HepG2 (cell line): ENCODE data around the gene CLPX. TPM values are rescaled to one million over a fixed set of nuclear protein-coding genes. Genes with fewer than 3 reads are reported as not detected.

ENCODE experiments used
- ATAC-seq: fragments of 200-7000 bp; cut with Tn5 transposase; 3 replicates; pipeline ENCODE4 v1.9.1; 2020; ENCODE audit warnings: mild to moderate bottlenecking, moderate library complexity
- BruUV-seq: library from RNA; stranded (reverse); fragments of 400-500 nt; replicated peaks from 2 replicates; lab custom pipeline; 2021; lab: Mats Ljungman, UMichigan
- CTCF ChIA-PET: fragments of 300-600 bp; formaldehyde crosslinking; extraction: SDS; loops from one replicate; lab custom pipeline; 2021; ENCODE audit warnings: low total read pairs, inconsistent platforms, low intra/inter-chr PET ratio; lab: Yijun Ruan, JAX
- POLR2A ChIA-PET: fragments of 350-600 bp; sonication (Branson Sonifier 250); formaldehyde crosslinking; loops from one replicate; lab custom pipeline; 2020; ENCODE audit warnings: antibody characterized with exemption, inconsistent platforms; lab: Yijun Ruan, JAX
- DNase-seq: peaks from one replicate; pipeline ENCODE4 v3.0.0-alpha.2; 2015; ENCODE audit warnings: low spot score
- FAIRE-seq: peaks from 3 replicates; lab custom pipeline; 2011; peaks lifted over from hg19 to GRCh38; lab: Jason Lieb, UNC
- H2AFZ ChIP-seq: one replicate; pipeline ENCODE4 v1.6.1; 2011; ENCODE audit warnings: low read length, inconsistent platforms
- H3K27ac ChIP-seq: fragments of 300-600 bp; 3 replicates; pipeline ENCODE4 v1.8.0; 2011; ENCODE audit warnings: mixed run types, mild to moderate bottlenecking, mixed read lengths, low read length, inconsistent platforms; ENCODE audit not compliant: insufficient read depth; ENCODE audit errors: extremely low read length
- H3K27me3 ChIP-seq, 2 experiments: fragments of 200-600 bp in 1 of 2; 2 replicates in 1 of 2; 3 replicates in 1 of 2; pipeline versions ENCODE4 v1.6.0 to v1.8.0; 2011; ENCODE audit warnings: low read length in 2 of 2, mild to moderate bottlenecking in 2 of 2, moderate library complexity in 2 of 2, inconsistent platforms in 1 of 2; ENCODE audit not compliant: insufficient read depth in 2 of 2, control insufficient read depth in 1 of 2
- H3K36me3 ChIP-seq, 2 experiments: fragments of 200-600 bp in 1 of 2; replicated peaks in 1 of 2; 2 replicates in 1 of 2; 3 replicates in 1 of 2; pipeline versions ENCODE4 v1.5.1 to v1.8.0; 2011; ENCODE audit warnings: low read length in 2 of 2, inconsistent platforms in 1 of 2; ENCODE audit not compliant: insufficient read depth in 2 of 2, control insufficient read depth in 1 of 2
- H3K4me1 ChIP-seq: 2 replicates; pipeline ENCODE4 v1.5.1; 2012; ENCODE audit warnings: low read length, inconsistent platforms; ENCODE audit not compliant: insufficient read depth
- H3K4me2 ChIP-seq: 2 replicates; pipeline ENCODE4 v1.6.0; 2011; ENCODE audit warnings: low read depth, low read length, inconsistent platforms
- H3K4me3 ChIP-seq, 3 experiments: fragments of 200-600 bp in 1 of 3; sonication (generic), shearing (Covaris generic) in 1 of 3; replicated peaks in 1 of 3; 2 replicates each; pipeline ENCODE4 v1.5.1; 2011 to 2016; ENCODE audit warnings: low read length in 3 of 3, inconsistent platforms in 2 of 3, low read depth in 2 of 3, mild to moderate bottlenecking in 2 of 3, control low read depth in 1 of 3, mixed read lengths in 1 of 3; ENCODE audit not compliant: insufficient read depth in 1 of 3
- H3K79me2 ChIP-seq: one replicate; pipeline ENCODE4 v1.6.1; 2011; ENCODE audit warnings: low read length, inconsistent platforms; ENCODE audit not compliant: insufficient read depth
- H3K9ac ChIP-seq: 2 replicates; pipeline ENCODE4 v1.6.0; 2011; ENCODE audit warnings: mild to moderate bottlenecking, low read depth, low read length, inconsistent platforms; ENCODE audit not compliant: insufficient read depth
- H3K9me3 ChIP-seq: 2 replicates; pipeline ENCODE4 v1.5.1; 2012; ENCODE audit warnings: mild to moderate bottlenecking, low read length
- H4K20me1 ChIP-seq: 2 replicates; pipeline ENCODE4 v1.6.0; 2011; ENCODE audit warnings: inconsistent platforms, mild to moderate bottlenecking, low read length, moderate library complexity; ENCODE audit not compliant: insufficient read depth
- KDM5A ChIP-seq: fragments of 200-600 bp; sonication (generic); IDR thresholded peaks from 2 replicates; pipeline ENCODE4 v1.7.0; 2018; ENCODE audit warnings: antibody characterized with exemption, mild to moderate bottlenecking, low read length, borderline replicate concordance
- SIX4 ChIP-seq: sonication (generic); formaldehyde crosslinking; IDR thresholded peaks from 2 replicates; pipeline ENCODE4 v1.4.0; 2020; ENCODE audit warnings: missing genetic modification reagents
- ZFP36L1 ChIP-seq: sonication (generic); formaldehyde crosslinking; IDR thresholded peaks from 2 replicates; pipeline ENCODE4 v1.8.0; 2022; ENCODE audit warnings: mild to moderate bottlenecking, missing genetic modification reagents, moderate library complexity
- ZNF333 ChIP-seq: sonication (generic); formaldehyde crosslinking; IDR thresholded peaks from 2 replicates; pipeline ENCODE4 v1.4.0; 2020; ENCODE audit warnings: mild to moderate bottlenecking, missing genetic modification reagents, borderline replicate concordance
- WGBS: methylation state at CpG from one replicate; pipeline ENCODE4 v1.1.6; 2017; ENCODE audit warnings: low lambda C conversion rate; 5-methylcytosine and 5-hydroxymethylcytosine counted together
- in situ Hi-C: cut with HindIII; loops from 2 replicates; pipeline ENCODE4 v1.10.0; 2017; ENCODE audit warnings: low pct_unique_long_range_greater_than_20kb; ENCODE audit not compliant: extremely low pct_ligation_motif_present
- intact Hi-C: fragments of 100-400 bp; cut with micrococcal nuclease; formaldehyde crosslinking; loops from one replicate; pipeline ENCODE4 v1.10.0; 2022; ENCODE audit not compliant: unreplicated experiment
- polyA plus RNA-seq, 8 experiments: library from polyadenylated mRNA; depleted of rRNA in 3 of 8; stranded (reverse) in 7 of 8; unstranded in 1 of 8; fragments of >200 nt; fragmentation: Illumina TruSeq in 4 of 8; extraction: Trizol in 4 of 8; gene quantifications; 2 replicates each; pipeline versions ENCODE4 v1.2.1 to v1.2.3, GENCODE V29; 2011 to 2016; ENCODE audit warnings: low read depth in 4 of 8, missing spikeins in 1 of 8, mixed read lengths in 1 of 8; ENCODE audit not compliant: insufficient read depth in 1 of 8
- total RNA-seq, 5 experiments: library from RNA; depleted of rRNA; stranded (reverse); fragments of >200 nt; fragmentation: Illumina TruSeq; extraction: Trizol; gene quantifications; 2 replicates each; pipeline ENCODE4 v1.2.3, GENCODE V29; 2016; ENCODE audit warnings: low read depth in 1 of 5
- TF ChIP-seq, protein P1 (sequence below), 2 experiments: IDR thresholded peaks; 2 replicates each; pipeline ENCODE4 v1.6.1; 2011 to 2012; ENCODE audit warnings: low read length in 2 of 2, borderline replicate concordance in 1 of 2, low read depth in 1 of 2, mild to moderate bottlenecking in 1 of 2, moderate library complexity in 1 of 2

The CLPX gene
- total and polyA plus RNA-seq, 2 of the 13 experiments (the other 11 are each of a cell fraction or from before 2014, with no cell fraction given): 33.9 to 61.3 TPM

DNA sequence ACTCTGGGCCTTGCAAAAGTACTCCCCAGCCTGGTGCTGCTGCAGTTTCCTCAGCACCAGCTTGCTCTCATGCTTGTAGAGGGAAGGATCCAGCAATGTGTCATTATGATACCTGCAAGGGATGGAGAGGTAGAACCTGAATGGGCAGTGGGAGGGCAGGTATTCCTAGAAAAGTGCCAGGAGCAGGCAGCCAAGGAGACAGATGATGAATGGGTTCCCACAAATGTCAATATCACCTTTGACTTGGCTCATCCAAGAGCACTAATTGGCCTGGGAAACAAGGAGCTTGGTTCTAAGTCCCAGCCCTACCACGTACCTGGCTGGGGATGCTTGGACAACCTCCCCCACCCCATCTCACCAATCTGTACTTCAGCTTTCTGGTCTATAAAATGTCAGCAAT, 16.8 kb upstream of the CLPX start:
- Histone ChIP-seq H3K27me3 (peaks cover 2 to 24% of the 10 kb centered on the region in 2 experiments; a peak in 3 of 5 replicates), H2AFZ (no peak overlapping the region), H3K4me2 (no peak overlapping the region), H3K4me3 (no peak overlapping the region), H3K27ac (no peak overlapping the region), H3K9me3 (no peaks in the 10 kb centered on the region), H3K4me1 (no peaks in the 10 kb centered on the region), H3K9ac (no peak overlapping the region), H4K20me1 (no peaks in the 10 kb centered on the region), H3K79me2 (no peaks in the 10 kb centered on the region), H3K36me3 (no peaks in the 10 kb centered on the region)
- ChIA-PET CTCF (no interaction called here), POLR2A (no interaction called here)
- TF ChIP-seq SIX4 (CRISPR knock-in tag) (no peak), KDM5A (no peak), ZFP36L1 (no peak), ZNF333 (CRISPR knock-in tag) (no peak)
- TF ChIP-seq, protein P1, sequence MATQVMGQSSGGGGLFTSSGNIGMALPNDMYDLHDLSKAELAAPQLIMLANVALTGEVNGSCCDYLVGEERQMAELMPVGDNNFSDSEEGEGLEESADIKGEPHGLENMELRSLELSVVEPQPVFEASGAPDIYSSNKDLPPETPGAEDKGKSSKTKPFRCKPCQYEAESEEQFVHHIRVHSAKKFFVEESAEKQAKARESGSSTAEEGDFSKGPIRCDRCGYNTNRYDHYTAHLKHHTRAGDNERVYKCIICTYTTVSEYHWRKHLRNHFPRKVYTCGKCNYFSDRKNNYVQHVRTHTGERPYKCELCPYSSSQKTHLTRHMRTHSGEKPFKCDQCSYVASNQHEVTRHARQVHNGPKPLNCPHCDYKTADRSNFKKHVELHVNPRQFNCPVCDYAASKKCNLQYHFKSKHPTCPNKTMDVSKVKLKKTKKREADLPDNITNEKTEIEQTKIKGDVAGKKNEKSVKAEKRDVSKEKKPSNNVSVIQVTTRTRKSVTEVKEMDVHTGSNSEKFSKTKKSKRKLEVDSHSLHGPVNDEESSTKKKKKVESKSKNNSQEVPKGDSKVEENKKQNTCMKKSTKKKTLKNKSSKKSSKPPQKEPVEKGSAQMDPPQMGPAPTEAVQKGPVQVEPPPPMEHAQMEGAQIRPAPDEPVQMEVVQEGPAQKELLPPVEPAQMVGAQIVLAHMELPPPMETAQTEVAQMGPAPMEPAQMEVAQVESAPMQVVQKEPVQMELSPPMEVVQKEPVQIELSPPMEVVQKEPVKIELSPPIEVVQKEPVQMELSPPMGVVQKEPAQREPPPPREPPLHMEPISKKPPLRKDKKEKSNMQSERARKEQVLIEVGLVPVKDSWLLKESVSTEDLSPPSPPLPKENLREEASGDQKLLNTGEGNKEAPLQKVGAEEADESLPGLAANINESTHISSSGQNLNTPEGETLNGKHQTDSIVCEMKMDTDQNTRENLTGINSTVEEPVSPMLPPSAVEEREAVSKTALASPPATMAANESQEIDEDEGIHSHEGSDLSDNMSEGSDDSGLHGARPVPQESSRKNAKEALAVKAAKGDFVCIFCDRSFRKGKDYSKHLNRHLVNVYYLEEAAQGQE (IDR thresholded peaks at IDR 0.05; ENCODE audit: borderline replicate concordance in 1 of 2, low read depth in 1 of 2, low read length in 2 of 2): no peak
- BruUV-seq: no TSS peak
- in situ Hi-C loops: no loop called here
- intact Hi-C loops: no loop called here
- FAIRE-seq: no peak
- ATAC-seq: no peak
- DNase-seq: no peak
- no CpG with 5 or more reads among the region's 1 CpG for WGBS
